Measurements from ENCODE around the gene ACOX1.

Gene ACOX1

DNA sequence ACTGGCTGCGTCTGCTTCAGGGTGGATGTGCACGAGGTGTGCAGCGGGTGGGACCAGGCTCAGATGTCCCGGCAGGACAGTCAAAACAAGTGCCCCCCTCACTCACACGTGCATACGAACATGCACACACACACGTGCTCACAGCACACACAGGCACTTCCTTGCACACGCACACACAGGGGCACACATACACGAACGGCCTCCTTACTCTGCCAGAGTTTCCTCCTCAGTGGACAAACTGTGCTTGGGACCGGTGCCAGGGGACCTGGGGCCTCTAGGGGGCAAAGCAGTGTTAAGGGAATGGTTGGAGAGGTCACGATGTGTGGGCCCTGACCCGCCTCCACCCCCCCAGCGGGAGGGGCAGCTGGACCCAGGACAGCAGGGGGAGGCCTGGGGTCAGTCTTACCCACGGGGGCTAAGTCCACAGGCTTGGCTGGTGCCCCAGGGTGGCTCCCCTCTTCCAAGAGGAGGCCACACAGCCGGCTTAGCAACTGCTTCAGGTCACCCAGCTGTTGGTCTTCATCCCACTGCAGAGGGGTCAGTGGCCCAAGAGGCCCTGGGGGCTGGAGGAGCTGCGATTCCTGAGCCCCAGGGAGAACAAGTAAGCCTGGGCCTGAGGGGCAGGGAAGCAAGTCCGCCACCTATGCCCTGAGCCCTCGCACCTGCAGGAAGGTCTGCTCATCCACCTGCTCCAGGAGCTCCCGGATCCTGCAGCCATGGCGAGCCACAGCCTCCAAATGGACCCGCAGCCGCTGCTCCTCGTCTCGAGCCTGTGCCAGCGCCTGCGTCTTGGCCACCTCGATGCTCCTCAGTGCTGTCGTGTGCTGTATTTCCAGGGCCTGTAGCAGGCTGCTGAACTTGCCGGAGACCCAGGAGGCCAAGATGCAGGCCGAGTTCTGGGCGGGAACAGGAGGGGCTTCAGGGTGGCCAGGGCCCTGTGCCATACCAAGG is 87.1 kb downstream of the ACOX1 start:
- TF ChIP-seq, protein P1, sequence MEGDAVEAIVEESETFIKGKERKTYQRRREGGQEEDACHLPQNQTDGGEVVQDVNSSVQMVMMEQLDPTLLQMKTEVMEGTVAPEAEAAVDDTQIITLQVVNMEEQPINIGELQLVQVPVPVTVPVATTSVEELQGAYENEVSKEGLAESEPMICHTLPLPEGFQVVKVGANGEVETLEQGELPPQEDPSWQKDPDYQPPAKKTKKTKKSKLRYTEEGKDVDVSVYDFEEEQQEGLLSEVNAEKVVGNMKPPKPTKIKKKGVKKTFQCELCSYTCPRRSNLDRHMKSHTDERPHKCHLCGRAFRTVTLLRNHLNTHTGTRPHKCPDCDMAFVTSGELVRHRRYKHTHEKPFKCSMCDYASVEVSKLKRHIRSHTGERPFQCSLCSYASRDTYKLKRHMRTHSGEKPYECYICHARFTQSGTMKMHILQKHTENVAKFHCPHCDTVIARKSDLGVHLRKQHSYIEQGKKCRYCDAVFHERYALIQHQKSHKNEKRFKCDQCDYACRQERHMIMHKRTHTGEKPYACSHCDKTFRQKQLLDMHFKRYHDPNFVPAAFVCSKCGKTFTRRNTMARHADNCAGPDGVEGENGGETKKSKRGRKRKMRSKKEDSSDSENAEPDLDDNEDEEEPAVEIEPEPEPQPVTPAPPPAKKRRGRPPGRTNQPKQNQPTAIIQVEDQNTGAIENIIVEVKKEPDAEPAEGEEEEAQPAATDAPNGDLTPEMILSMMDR (conservative IDR thresholded peaks at IDR 0.05; ENCODE audit: low read depth, low read length), result no peak
- no peak overlapping the region for H3K4me3 ChIP-seq (ENCODE audit: low read depth, low read length)
- DNase-seq (ENCODE audit: low read depth), result no peak
